SU-DHL-6 (cell line): ENCODE data around the gene RALGDS.

Experiments used
- H2AFZ ChIP-seq: fragments of 200-600 bp; sonication (generic); 2 replicates; pipeline ENCODE4 v1.6.1; 2014; ENCODE audit warnings: low read depth, mild to moderate bottlenecking, moderate library complexity, mixed read lengths, antibody characterized with exemption, low read length; ENCODE audit not compliant: severe bottlenecking
- H3F3A ChIP-seq: fragments of 200-600 bp; shearing (Covaris generic); 2 replicates; pipeline ENCODE4 v1.6.0; 2016; ENCODE audit warnings: antibody characterized with exemption, mild to moderate bottlenecking; ENCODE audit not compliant: insufficient read depth
- H3K27ac ChIP-seq: fragments of 200-600 bp; sonication (generic); 2 replicates; pipeline ENCODE4 v1.5.1; 2016; ENCODE audit warnings: low read depth, mild to moderate bottlenecking, low read length, moderate library complexity, mixed read lengths
- H3K27me3 ChIP-seq: fragments of 200-600 bp; sonication (generic), shearing (Covaris generic); 2 replicates; pipeline ENCODE4 v1.6.0; 2014; ENCODE audit warnings: mild to moderate bottlenecking, low read length
- H3K36me3 ChIP-seq: fragments of 200-600 bp; sonication (generic); 2 replicates; pipeline ENCODE4 v1.6.1; 2014; ENCODE audit warnings: mild to moderate bottlenecking, low read length, mixed read lengths
- H3K4me2 ChIP-seq: fragments of 300-600, 200-600 bp; shearing (Covaris generic), sonication (generic); 2 replicates; pipeline ENCODE4 v1.6.0; 2014; ENCODE audit warnings: low read length, low read depth, mild to moderate bottlenecking; ENCODE audit not compliant: poor library complexity, severe bottlenecking
- H3K4me3 ChIP-seq: fragments of 200-600 bp; sonication (generic); 2 replicates; pipeline ENCODE4 v1.5.1; 2014; ENCODE audit warnings: antibody characterized with exemption, low read length, mild to moderate bottlenecking, mixed read lengths; ENCODE audit not compliant: insufficient read depth, poor library complexity, severe bottlenecking
- H3K79me2 ChIP-seq: fragments of 200-600 bp; sonication (generic); 2 replicates; pipeline ENCODE4 v1.6.1; 2014; ENCODE audit warnings: mild to moderate bottlenecking, low read length, moderate library complexity; ENCODE audit not compliant: insufficient read depth
- H3K9ac ChIP-seq: fragments of 200-600 bp; sonication (generic); 2 replicates; pipeline ENCODE4 v1.7.0; 2014; ENCODE audit warnings: mild to moderate bottlenecking, low read length
- H3K9me2 ChIP-seq: fragments of 200-600 bp; sonication (generic); replicated peaks from 2 replicates; pipeline ENCODE4 v1.6.1; 2014; ENCODE audit warnings: low read length; ENCODE audit not compliant: insufficient read depth
- H3K9me3 ChIP-seq: fragments of 200-600 bp; sonication (generic); 2 replicates; pipeline ENCODE4 v1.6.1; 2014; ENCODE audit warnings: low read length, mixed read lengths; ENCODE audit not compliant: insufficient read depth
- H4K20me1 ChIP-seq: fragments of 200-600 bp; sonication (generic); 2 replicates; pipeline ENCODE4 v1.6.1; 2014; ENCODE audit warnings: low read depth, mild to moderate bottlenecking, antibody characterized with exemption, low read length, moderate library complexity, mixed read lengths
- EZH2phosphoT487 ChIP-seq: fragments of 200-600 bp; sonication (generic), shearing (Covaris generic); conservative IDR thresholded peaks from 2 replicates; pipeline ENCODE4 v1.6.1; 2018; ENCODE audit warnings: mild to moderate bottlenecking, antibody characterized with exemption, low read length, moderate library complexity, mixed read lengths
- TF ChIP-seq, protein P1 (sequence below): fragments of 200-600 bp; sonication (generic); IDR thresholded peaks from one replicate; pipeline ENCODE4 v1.5.1; 2017; ENCODE audit warnings: antibody characterized with exemption, mild to moderate bottlenecking, low read length, moderate library complexity; ENCODE audit not compliant: insufficient read depth, poor library complexity, severe bottlenecking

RALGDS gene

GRCh38 chr9:133076691-133077090 is 44.3 kb downstream of the RALGDS start:
- Histone ChIP-seq H3K9me2 (no peaks in the 10 kb centered on the region), H3K27me3 (no peaks in the 10 kb centered on the region), H3K4me3 (no peak overlapping the region), H3K4me2 (no peak overlapping the region), H3K36me3 (no peaks in the 10 kb centered on the region), H3K9ac (no peak overlapping the region), H2AFZ (no peak overlapping the region), H4K20me1 (no peaks in the 10 kb centered on the region), H3K27ac (no peak overlapping the region), H3K79me2 (no peaks in the 10 kb centered on the region), H3K9me3 (no peaks in the 10 kb centered on the region), H3F3A (no peaks in the 10 kb centered on the region)
- no peak for TF ChIP-seq EZH2phosphoT487
- TF ChIP-seq, protein P1, sequence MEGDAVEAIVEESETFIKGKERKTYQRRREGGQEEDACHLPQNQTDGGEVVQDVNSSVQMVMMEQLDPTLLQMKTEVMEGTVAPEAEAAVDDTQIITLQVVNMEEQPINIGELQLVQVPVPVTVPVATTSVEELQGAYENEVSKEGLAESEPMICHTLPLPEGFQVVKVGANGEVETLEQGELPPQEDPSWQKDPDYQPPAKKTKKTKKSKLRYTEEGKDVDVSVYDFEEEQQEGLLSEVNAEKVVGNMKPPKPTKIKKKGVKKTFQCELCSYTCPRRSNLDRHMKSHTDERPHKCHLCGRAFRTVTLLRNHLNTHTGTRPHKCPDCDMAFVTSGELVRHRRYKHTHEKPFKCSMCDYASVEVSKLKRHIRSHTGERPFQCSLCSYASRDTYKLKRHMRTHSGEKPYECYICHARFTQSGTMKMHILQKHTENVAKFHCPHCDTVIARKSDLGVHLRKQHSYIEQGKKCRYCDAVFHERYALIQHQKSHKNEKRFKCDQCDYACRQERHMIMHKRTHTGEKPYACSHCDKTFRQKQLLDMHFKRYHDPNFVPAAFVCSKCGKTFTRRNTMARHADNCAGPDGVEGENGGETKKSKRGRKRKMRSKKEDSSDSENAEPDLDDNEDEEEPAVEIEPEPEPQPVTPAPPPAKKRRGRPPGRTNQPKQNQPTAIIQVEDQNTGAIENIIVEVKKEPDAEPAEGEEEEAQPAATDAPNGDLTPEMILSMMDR: no peak

DNA sequence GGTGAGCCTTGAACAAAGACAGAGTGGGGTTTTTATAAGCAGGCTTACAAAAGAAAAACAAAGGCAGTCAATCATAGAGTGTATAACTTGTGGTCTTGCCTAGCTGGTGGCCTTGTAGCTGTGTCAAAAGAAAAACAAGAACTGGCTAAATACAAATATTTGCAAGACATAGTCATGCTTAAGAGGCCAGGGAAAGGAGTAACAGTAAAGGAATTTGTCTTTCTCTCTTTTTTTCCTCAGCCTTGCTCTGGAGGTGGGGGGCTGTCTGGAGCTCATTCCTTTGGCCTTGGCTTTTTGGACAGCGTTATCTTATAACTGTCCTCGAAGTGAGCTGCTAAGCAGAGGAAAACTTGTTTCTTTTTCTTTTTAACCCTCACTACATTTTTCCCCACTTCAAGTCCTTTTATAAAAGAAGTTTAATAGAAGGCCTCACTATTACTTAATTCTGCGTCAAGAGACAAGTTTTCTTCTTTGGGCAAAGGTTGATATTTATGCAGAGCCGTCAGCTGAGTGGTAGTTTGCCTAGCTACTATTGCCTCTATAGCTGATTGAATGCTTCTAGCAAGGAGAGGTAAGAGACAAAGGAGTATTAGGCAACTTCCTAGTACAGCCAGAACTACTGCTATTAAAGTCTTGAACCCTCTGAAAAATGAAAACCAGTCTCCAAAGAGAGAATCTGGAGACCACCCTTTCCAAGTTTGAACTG is 45.0 kb downstream of the RALGDS start:
- H3K9ac ChIP-seq: no peak overlapping the region
- no peak overlapping the region for H3K27ac ChIP-seq
- TF ChIP-seq, protein P1: no peak
- TF ChIP-seq EZH2phosphoT487: no peak
- H3F3A ChIP-seq: no peaks in the 10 kb centered on the region
- H3K9me3 ChIP-seq: no peaks in the 10 kb centered on the region
- no peaks in the 10 kb centered on the region for H4K20me1 ChIP-seq
- no peak overlapping the region for H3K4me2 ChIP-seq
- no peaks in the 10 kb centered on the region for H3K36me3 ChIP-seq
- H3K9me2 ChIP-seq: no peaks in the 10 kb centered on the region
- no peak overlapping the region for H2AFZ ChIP-seq
- no peak overlapping the region for H3K4me3 ChIP-seq
- H3K79me2 ChIP-seq: no peaks in the 10 kb centered on the region
- H3K27me3 ChIP-seq: no peaks in the 10 kb centered on the region

DNA sequence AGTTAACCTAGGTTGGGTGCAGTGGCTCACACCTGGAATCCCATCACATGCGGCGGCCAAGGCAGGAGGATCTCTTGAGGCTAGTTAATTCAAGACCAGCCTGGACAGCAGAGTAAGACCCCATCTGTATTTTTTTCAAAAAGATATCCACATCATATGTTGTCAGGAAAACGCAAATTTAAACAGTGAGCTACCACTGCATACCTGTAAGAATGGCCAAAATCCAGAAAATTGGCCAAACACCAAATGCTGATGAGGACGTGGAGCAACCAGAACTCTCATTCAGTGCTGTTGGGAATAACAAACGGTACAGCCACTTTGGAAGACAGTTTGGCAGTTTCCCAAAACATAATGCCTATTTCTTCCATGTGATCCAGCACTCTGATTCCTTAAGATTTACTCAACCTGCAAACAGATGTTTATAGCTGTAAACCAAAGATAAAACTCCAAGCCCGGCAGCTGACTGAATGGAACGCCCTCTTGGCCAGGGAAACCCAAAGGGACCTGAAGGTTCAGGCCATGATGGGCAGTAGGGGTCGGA is 46.9 kb downstream of the RALGDS start:
- Histone ChIP-seq H3K4me2 (no peak overlapping the region), H3K9me2 (no peaks in the 10 kb centered on the region), H3K4me3 (no peak overlapping the region), H3F3A (no peaks in the 10 kb centered on the region), H3K36me3 (no peaks in the 10 kb centered on the region), H3K27ac (no peak overlapping the region), H2AFZ (no peak overlapping the region), H4K20me1 (no peaks in the 10 kb centered on the region), H3K27me3 (no peaks in the 10 kb centered on the region), H3K79me2 (no peaks in the 10 kb centered on the region), H3K9ac (no peak overlapping the region), H3K9me3 (no peaks in the 10 kb centered on the region)
- no peak for TF ChIP-seq EZH2phosphoT487
- TF ChIP-seq, protein P1: no peak
